ENCODE data around the gene SLC37A1. TPM values are rescaled to one million over a fixed set of nuclear protein-coding genes. Genes with fewer than 3 reads are reported as not detected.

Gene SLC37A1
- total and polyA plus RNA-seq, 4 donors, result 2.0 to 7.2 (median 4.3) TPM

GRCh38 chr21:42486531-42486930, 27.1 kb upstream of the SLC37A1 start:
- 63% methylated on average over 5 of the region's 5 CpGs for WGBS
- Histone ChIP-seq H3K9me3 (ENCODE audit: control insufficient read depth in 4 of 4, low read length in 3 of 4) (no peaks in the 10 kb centered on the region), H3K9ac (ENCODE audit: low read depth in 1 of 2, low read length in 2 of 2) (no peak overlapping the region), H3K27me3 (ENCODE audit: control insufficient read depth in 4 of 4, insufficient read depth in 4 of 4, low read length in 3 of 4) (no peaks in the 10 kb centered on the region), H3K27ac (ENCODE audit: low read depth in 1 of 2, low read length in 2 of 2) (no peak overlapping the region), H3K36me3 (ENCODE audit: control insufficient read depth in 4 of 4, insufficient read depth in 3 of 4, low read depth in 1 of 4, low read length in 3 of 4) (no peaks in the 10 kb centered on the region), H3K4me3 (ENCODE audit: low read depth in 1 of 3, low read length in 3 of 3) (no peak overlapping the region), H3K4me1 (ENCODE audit: control insufficient read depth in 4 of 4, insufficient read depth in 4 of 4, low read length in 3 of 4) (no peaks in the 10 kb centered on the region)
- no peak for TF ChIP-seq NR2F2 (IDR thresholded peaks at IDR 0.05)
- TF ChIP-seq HNF4A (conservative IDR thresholded peaks at IDR 0.05), result no peak
- TF ChIP-seq CTCF (IDR thresholded peaks at IDR 0.05; ENCODE audit: low read depth, low read length, missing input control), result no peak
- no peak for TF ChIP-seq MAX (IDR thresholded peaks at IDR 0.05)
- TF ChIP-seq EGR1 (IDR thresholded peaks at IDR 0.05; ENCODE audit: low read depth in 2 of 2), result no peak
- no peak for TF ChIP-seq GABPA (IDR thresholded peaks at IDR 0.05 in 1 of 2, conservative IDR thresholded peaks at IDR 0.05 in 1 of 2)
- TF ChIP-seq FOXA1 (IDR thresholded peaks at IDR 0.05), result no peak
- no peak for TF ChIP-seq ATF3 (IDR thresholded peaks at IDR 0.05)
- no peak for TF ChIP-seq YY1 (IDR thresholded peaks at IDR 0.05)
- no peak for TF ChIP-seq RAD21 (IDR thresholded peaks at IDR 0.05)
- no peak for TF ChIP-seq RXRA (IDR thresholded peaks at IDR 0.05)
- no peak for TF ChIP-seq FOXA2 (IDR thresholded peaks at IDR 0.05)
- no peak for TF ChIP-seq JUND (IDR thresholded peaks at IDR 0.05)
- no peak for TF ChIP-seq REST (IDR thresholded peaks at IDR 0.05)
- TF ChIP-seq TAF1 (conservative IDR thresholded peaks at IDR 0.05), result no peak
- no peak for TF ChIP-seq SP1 (IDR thresholded peaks at IDR 0.05)
- no peak for TF ChIP-seq HNF4G (IDR thresholded peaks at IDR 0.05)
- no peak for DNase-seq (ENCODE audit: low spot score)

GRCh38 chr21:42489006-42489563, 24.6 kb upstream of the SLC37A1 start:
- no peaks in the 10 kb centered on the region for H3K9me3 ChIP-seq (ENCODE audit: control insufficient read depth in 4 of 4, low read length in 3 of 4)
- DNase-seq (ENCODE audit: low spot score), result no peak
- H3K4me1 ChIP-seq (ENCODE audit: control insufficient read depth in 4 of 4, insufficient read depth in 4 of 4, low read length in 3 of 4), result no peaks in the 10 kb centered on the region
- H3K27me3 ChIP-seq (ENCODE audit: control insufficient read depth in 4 of 4, insufficient read depth in 4 of 4, low read length in 3 of 4), result no peaks in the 10 kb centered on the region
- no peaks in the 10 kb centered on the region for H3K36me3 ChIP-seq (ENCODE audit: control insufficient read depth in 4 of 4, insufficient read depth in 3 of 4, low read depth in 1 of 4, low read length in 3 of 4)
- no peak overlapping the region for H3K9ac ChIP-seq (ENCODE audit: low read depth in 1 of 2, low read length in 2 of 2)
- no peak overlapping the region for H3K4me3 ChIP-seq (ENCODE audit: low read depth in 1 of 3, low read length in 3 of 3)
- WGBS, result 76% methylated on average over 2 of the region's 2 CpGs
- H3K27ac ChIP-seq (ENCODE audit: low read depth in 1 of 2, low read length in 2 of 2), result no peak overlapping the region
- TF ChIP-seq SP1 (IDR thresholded peaks at IDR 0.05) (no peak), REST (IDR thresholded peaks at IDR 0.05) (no peak), EGR1 (IDR thresholded peaks at IDR 0.05; ENCODE audit: low read depth in 2 of 2) (no peak), ATF3 (IDR thresholded peaks at IDR 0.05) (no peak), MAX (IDR thresholded peaks at IDR 0.05) (no peak), GABPA (IDR thresholded peaks at IDR 0.05 in 1 of 2, conservative IDR thresholded peaks at IDR 0.05 in 1 of 2) (no peak), HNF4G (IDR thresholded peaks at IDR 0.05) (no peak), RXRA (IDR thresholded peaks at IDR 0.05) (no peak), FOXA1 (IDR thresholded peaks at IDR 0.05) (no peak), TAF1 (conservative IDR thresholded peaks at IDR 0.05) (no peak), RAD21 (IDR thresholded peaks at IDR 0.05) (no peak), FOXA2 (IDR thresholded peaks at IDR 0.05) (no peak), CTCF (IDR thresholded peaks at IDR 0.05; ENCODE audit: low read depth, low read length, missing input control) (no peak), HNF4A (conservative IDR thresholded peaks at IDR 0.05) (no peak)

Measured in liver (tissue), 9 donors.